ENCODE measurements around the gene WDFY2.

GRCh38 chr13:51795419-51795818 is 211.2 kb downstream of the WDFY2 start:
- TF ChIP-seq EZH2 (IDR thresholded peaks at IDR 0.05; ENCODE audit: insufficient read depth, poor library complexity, severe bottlenecking): no peak
- no peak for TF ChIP-seq EZH2phosphoT487 (IDR thresholded peaks at IDR 0.05; ENCODE audit: insufficient read depth, low read depth)

Measured in GM23248 (cell line).